Nephron progenitor cell (in vitro differentiated cells): Measurements from ENCODE around the gene TMEM240.
"Not testable (repeated sequence)": the region's sequence is repeated elsewhere in the genome, so short reads cannot be mapped to it uniquely, and the experiment has no call there.

Experiments
- DNase-seq: peaks from one replicate; pipeline ENCODE4 v3.0.0; 2021
- H3K27ac Mint-ChIP-seq: 2 replicates; pipeline ENCODE4 v1.8.0; 2021; ENCODE audit warnings: mild to moderate bottlenecking, moderate library complexity, mixed read lengths
- H3K27me3 Mint-ChIP-seq: 2 replicates; pipeline ENCODE4 v1.8.0; 2021; ENCODE audit warnings: mild to moderate bottlenecking, low read depth, mixed read lengths; ENCODE audit not compliant: poor library complexity
- H3K36me3 Mint-ChIP-seq: 2 replicates; pipeline ENCODE4 v1.8.0; 2021; ENCODE audit warnings: low read depth, mixed read lengths
- H3K4me1 Mint-ChIP-seq: 2 replicates; pipeline ENCODE4 v1.8.0; 2021; ENCODE audit warnings: mixed read lengths
- H3K4me3 Mint-ChIP-seq: 2 replicates; pipeline ENCODE4 v1.8.0; 2021; ENCODE audit warnings: mild to moderate bottlenecking, moderate library complexity, mixed read lengths
- H3K9me3 Mint-ChIP-seq: 2 replicates; pipeline ENCODE4 v1.8.0; 2021; ENCODE audit warnings: mild to moderate bottlenecking, moderate library complexity, mixed read lengths
- CTCF ChIP-seq: fragments of 200-600 bp; sonication (generic); IDR thresholded peaks from 2 replicates; pipeline ENCODE4 v1.5.0; 2021; ENCODE audit warnings: antibody characterized with exemption

The TMEM240 gene

GRCh38 chr1:1528301-1529267 is 11.8 kb downstream of the TMEM240 start:
- H3K4me1 Mint-ChIP-seq, result no peaks in the 10 kb centered on the region
- DNase-seq, result no peak
- no peak for TF ChIP-seq CTCF
- H3K27me3 Mint-ChIP-seq, result no peaks in the 10 kb centered on the region
- H3K36me3 Mint-ChIP-seq, result peaks cover 49% of the 10 kb centered on the region
- H3K4me3 Mint-ChIP-seq, result no peak overlapping the region
- H3K27ac Mint-ChIP-seq, result no peak overlapping the region
- H3K9me3 Mint-ChIP-seq, result peaks cover 22% of the 10 kb centered on the region

- Mint-ChIP-seq H3K27me3 (no peaks in the 10 kb centered on the region), H3K9me3 (peaks cover 21% of the 10 kb centered on the region), H3K27ac (no peak overlapping the region), H3K4me1 (no peaks in the 10 kb centered on the region), H3K4me3 (no peak overlapping the region), H3K36me3 (peaks cover 41% of the 10 kb centered on the region)
- DNase-seq, result no peak
- no peak for TF ChIP-seq CTCF
These were observed 13.2 kb downstream of the TMEM240 start for GRCh38 chr1:1527092-1527816.

- not testable (repeated sequence) for DNase-seq, H3K4me3 Mint-ChIP-seq, H3K27ac Mint-ChIP-seq, H3K4me1 Mint-ChIP-seq, H3K27me3 Mint-ChIP-seq
- H3K36me3 Mint-ChIP-seq, result peaks cover 34% of the 10 kb centered on the region
- H3K9me3 Mint-ChIP-seq, result peaks cover 15% of the 10 kb centered on the region
These were observed 13.9 kb downstream of the TMEM240 start for GRCh38 chr1:1526476-1526875.

GRCh38 chr1:1524750-1525383 is 15.6 kb downstream of the TMEM240 start:
- peaks cover 20% of the 10 kb centered on the region for H3K36me3 Mint-ChIP-seq
- H3K27ac Mint-ChIP-seq, H3K27me3 Mint-ChIP-seq, H3K4me3 Mint-ChIP-seq, H3K9me3 Mint-ChIP-seq, DNase-seq, H3K4me1 Mint-ChIP-seq: not testable (repeated sequence)

GRCh38 chr1:1523651-1524050 is 16.8 kb downstream of the TMEM240 start:
- not testable (repeated sequence) for H3K4me3 Mint-ChIP-seq, H3K9me3 Mint-ChIP-seq, H3K4me1 Mint-ChIP-seq, DNase-seq, H3K27ac Mint-ChIP-seq, H3K27me3 Mint-ChIP-seq
- H3K36me3 Mint-ChIP-seq, result peaks cover 13% of the 10 kb centered on the region

GRCh38 chr1:1523226-1523625 is 17.2 kb downstream of the TMEM240 start:
- H3K27ac Mint-ChIP-seq, H3K9me3 Mint-ChIP-seq, DNase-seq, H3K4me1 Mint-ChIP-seq, H3K27me3 Mint-ChIP-seq, H3K4me3 Mint-ChIP-seq: not testable (repeated sequence)
- peaks cover 17% of the 10 kb centered on the region for H3K36me3 Mint-ChIP-seq

GRCh38 chr1:1522536-1522935 is 17.9 kb downstream of the TMEM240 start:
- not testable (repeated sequence) for DNase-seq, H3K27ac Mint-ChIP-seq, H3K4me1 Mint-ChIP-seq, H3K27me3 Mint-ChIP-seq, H3K9me3 Mint-ChIP-seq, H3K4me3 Mint-ChIP-seq
- H3K36me3 Mint-ChIP-seq, result peaks cover 18% of the 10 kb centered on the region

GRCh38 chr1:1521331-1521730 is 19.1 kb downstream of the TMEM240 start:
- Mint-ChIP-seq H3K27ac (no peak overlapping the region), H3K4me1 (no peaks in the 10 kb centered on the region), H3K9me3 (no peaks in the 10 kb centered on the region), H3K27me3 (no peaks in the 10 kb centered on the region), H3K36me3 (peaks cover 13% of the 10 kb centered on the region), H3K4me3 (no peak overlapping the region)
- no peak for TF ChIP-seq CTCF
- DNase-seq, result no peak

GRCh38 chr1:1519805-1520505 is 20.5 kb downstream of the TMEM240 start:
- not testable (repeated sequence) for DNase-seq, H3K27ac Mint-ChIP-seq, H3K9me3 Mint-ChIP-seq, H3K4me1 Mint-ChIP-seq, H3K4me3 Mint-ChIP-seq, H3K27me3 Mint-ChIP-seq
- H3K36me3 Mint-ChIP-seq, result peaks cover 13% of the 10 kb centered on the region

- Mint-ChIP-seq H3K4me1 (peaks cover 17% of the 10 kb centered on the region), H3K36me3 (peaks cover 13% of the 10 kb centered on the region), H3K27ac (peak overlapping the region; percentile 45)
- not testable (repeated sequence) for DNase-seq, H3K9me3 Mint-ChIP-seq, H3K27me3 Mint-ChIP-seq, H3K4me3 Mint-ChIP-seq
These were observed 21.8 kb downstream of the TMEM240 start for GRCh38 chr1:1518621-1519007.
